HepG2 (cell line): ENCODE measurements around the gene PRSS36. TPM values are rescaled to one million over a fixed set of nuclear protein-coding genes. Genes with fewer than 3 reads are reported as not detected.

Experiments used
- AGO2 ChIP-seq: fragments of 200-400 bp; formaldehyde crosslinking; optimal IDR thresholded peaks from 2 replicates; pipeline ENCODE3; 2017; ENCODE audit warnings: mild to moderate bottlenecking, low read depth, low read length, moderate library complexity
- HMG20B ChIP-seq: conservative IDR thresholded peaks from 2 replicates; pipeline ENCODE4 v1.6.1; 2016; ENCODE audit warnings: missing genetic modification reagents, missing compliant biosample characterization
- MEIS2 ChIP-seq: sonication (generic); formaldehyde crosslinking; IDR thresholded peaks from 2 replicates; pipeline ENCODE4 v1.9.0; 2021; ENCODE audit warnings: mild to moderate bottlenecking, missing genetic modification reagents
- POGZ ChIP-seq: sonication (generic); formaldehyde crosslinking; IDR thresholded peaks from 2 replicates; pipeline ENCODE4 v1.4.0; 2020; ENCODE audit warnings: mild to moderate bottlenecking, missing genetic modification reagents
- PTBP1 ChIP-seq: fragments of 200-400 bp; formaldehyde crosslinking; IDR thresholded peaks from 2 replicates; pipeline ENCODE4 v1.6.1; 2018; ENCODE audit warnings: low read length, low read depth; ENCODE audit not compliant: poor library complexity, severe bottlenecking
- RARG ChIP-seq: sonication (generic); formaldehyde crosslinking; IDR thresholded peaks from 2 replicates; pipeline ENCODE4 v1.4.0; 2020; ENCODE audit warnings: low read depth, mild to moderate bottlenecking, missing genetic modification reagents
- SP4 ChIP-seq: sonication (generic); formaldehyde crosslinking; IDR thresholded peaks from 2 replicates; pipeline ENCODE4 v1.8.1; 2023; ENCODE audit warnings: mild to moderate bottlenecking, missing genetic modification reagents
- ZFP37 ChIP-seq: sonication (generic); formaldehyde crosslinking; IDR thresholded peaks from 2 replicates; pipeline ENCODE4 v1.4.0; 2020; ENCODE audit warnings: missing genetic modification reagents, borderline replicate concordance
- ZFP91 ChIP-seq: sonication (generic); formaldehyde crosslinking; IDR thresholded peaks from 2 replicates; pipeline ENCODE4 v1.9.0; 2022; ENCODE audit warnings: missing genetic modification reagents, mild to moderate bottlenecking, borderline replicate concordance
- ZNF660 ChIP-seq: sonication (generic); formaldehyde crosslinking; IDR thresholded peaks from 2 replicates; pipeline ENCODE4 v1.5.1; 2020; ENCODE audit warnings: mild to moderate bottlenecking, low read depth, missing genetic modification reagents, borderline replicate concordance
- ZNF746 ChIP-seq: sonication (generic); formaldehyde crosslinking; IDR thresholded peaks from 2 replicates; pipeline ENCODE4 v1.8.0; 2022; ENCODE audit warnings: mild to moderate bottlenecking, missing genetic modification reagents
- ZSCAN9 ChIP-seq: IDR thresholded peaks from 2 replicates; pipeline ENCODE4 v1.6.1; 2016; ENCODE audit warnings: borderline replicate concordance
- polyA plus RNA-seq, 8 experiments: library from polyadenylated mRNA; depleted of rRNA in 3 of 8; stranded (reverse) in 7 of 8; unstranded in 1 of 8; fragments of >200 nt; fragmentation: Illumina TruSeq in 4 of 8; extraction: Trizol in 4 of 8; gene quantifications; 2 replicates each; pipeline versions ENCODE4 v1.2.1 to v1.2.3, GENCODE V29; 2011 to 2016; ENCODE audit warnings: low read depth in 4 of 8, missing spikeins in 1 of 8, mixed read lengths in 1 of 8; ENCODE audit not compliant: insufficient read depth in 1 of 8
- total RNA-seq, 5 experiments: library from RNA; depleted of rRNA; stranded (reverse); fragments of >200 nt; fragmentation: Illumina TruSeq; extraction: Trizol; gene quantifications; 2 replicates each; pipeline ENCODE4 v1.2.3, GENCODE V29; 2016; ENCODE audit warnings: low read depth in 1 of 5
- TF ChIP-seq, protein P1 (sequence below): sonication (generic); formaldehyde crosslinking; IDR thresholded peaks from 2 replicates; pipeline ENCODE4 v1.9.0; 2021; ENCODE audit warnings: missing genetic modification reagents, borderline replicate concordance
- TF ChIP-seq, protein P2 (sequence below): sonication (generic); formaldehyde crosslinking; IDR thresholded peaks from one replicate; pipeline ENCODE4 v1.5.1; 2020; ENCODE audit warnings: mild to moderate bottlenecking, missing genetic modification reagents; ENCODE audit errors: not compliant biosample characterization
- TF ChIP-seq, protein P3 (sequence below): sonication (generic); formaldehyde crosslinking; conservative IDR thresholded peaks from 2 replicates; pipeline ENCODE4 v1.8.0; 2022; ENCODE audit warnings: low read depth, missing genetic modification reagents

Gene PRSS36
- total and polyA plus RNA-seq, 2 of the 13 experiments (the other 11 are each of a cell fraction or from before 2014, with no cell fraction given), result 1.5 to 2.1 TPM

- TF ChIP-seq ZFP91 (CRISPR knock-in tag) (peak; percentile 88; the same call in 1 of the 2 replicates), POGZ (CRISPR knock-in tag) (0 out of 2 replicates have a peak, but pooled peaks have one; percentile 22), ZFP37 (CRISPR knock-in tag) (no peak), MEIS2 (CRISPR knock-in tag) (peak; percentile 6), ZNF746 (CRISPR knock-in tag) (peak; percentile 39; the same call in 1 of the 2 replicates), AGO2 (peak; percentile 87), RARG (CRISPR knock-in tag) (no peak), PTBP1 (no peak), HMG20B (0 out of 2 replicates have a peak, but pooled peaks have one; percentile 11), ZSCAN9 (CRISPR knock-in tag) (0 out of 2 replicates have a peak, but pooled peaks have one; percentile 73), SP4 (peak; percentile 97), ZNF660 (CRISPR knock-in tag) (no peak)
- TF ChIP-seq, protein P1, sequence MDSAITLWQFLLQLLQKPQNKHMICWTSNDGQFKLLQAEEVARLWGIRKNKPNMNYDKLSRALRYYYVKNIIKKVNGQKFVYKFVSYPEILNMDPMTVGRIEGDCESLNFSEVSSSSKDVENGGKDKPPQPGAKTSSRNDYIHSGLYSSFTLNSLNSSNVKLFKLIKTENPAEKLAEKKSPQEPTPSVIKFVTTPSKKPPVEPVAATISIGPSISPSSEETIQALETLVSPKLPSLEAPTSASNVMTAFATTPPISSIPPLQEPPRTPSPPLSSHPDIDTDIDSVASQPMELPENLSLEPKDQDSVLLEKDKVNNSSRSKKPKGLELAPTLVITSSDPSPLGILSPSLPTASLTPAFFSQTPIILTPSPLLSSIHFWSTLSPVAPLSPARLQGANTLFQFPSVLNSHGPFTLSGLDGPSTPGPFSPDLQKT (CRISPR knock-in tag), result no peak
- TF ChIP-seq, protein P2, sequence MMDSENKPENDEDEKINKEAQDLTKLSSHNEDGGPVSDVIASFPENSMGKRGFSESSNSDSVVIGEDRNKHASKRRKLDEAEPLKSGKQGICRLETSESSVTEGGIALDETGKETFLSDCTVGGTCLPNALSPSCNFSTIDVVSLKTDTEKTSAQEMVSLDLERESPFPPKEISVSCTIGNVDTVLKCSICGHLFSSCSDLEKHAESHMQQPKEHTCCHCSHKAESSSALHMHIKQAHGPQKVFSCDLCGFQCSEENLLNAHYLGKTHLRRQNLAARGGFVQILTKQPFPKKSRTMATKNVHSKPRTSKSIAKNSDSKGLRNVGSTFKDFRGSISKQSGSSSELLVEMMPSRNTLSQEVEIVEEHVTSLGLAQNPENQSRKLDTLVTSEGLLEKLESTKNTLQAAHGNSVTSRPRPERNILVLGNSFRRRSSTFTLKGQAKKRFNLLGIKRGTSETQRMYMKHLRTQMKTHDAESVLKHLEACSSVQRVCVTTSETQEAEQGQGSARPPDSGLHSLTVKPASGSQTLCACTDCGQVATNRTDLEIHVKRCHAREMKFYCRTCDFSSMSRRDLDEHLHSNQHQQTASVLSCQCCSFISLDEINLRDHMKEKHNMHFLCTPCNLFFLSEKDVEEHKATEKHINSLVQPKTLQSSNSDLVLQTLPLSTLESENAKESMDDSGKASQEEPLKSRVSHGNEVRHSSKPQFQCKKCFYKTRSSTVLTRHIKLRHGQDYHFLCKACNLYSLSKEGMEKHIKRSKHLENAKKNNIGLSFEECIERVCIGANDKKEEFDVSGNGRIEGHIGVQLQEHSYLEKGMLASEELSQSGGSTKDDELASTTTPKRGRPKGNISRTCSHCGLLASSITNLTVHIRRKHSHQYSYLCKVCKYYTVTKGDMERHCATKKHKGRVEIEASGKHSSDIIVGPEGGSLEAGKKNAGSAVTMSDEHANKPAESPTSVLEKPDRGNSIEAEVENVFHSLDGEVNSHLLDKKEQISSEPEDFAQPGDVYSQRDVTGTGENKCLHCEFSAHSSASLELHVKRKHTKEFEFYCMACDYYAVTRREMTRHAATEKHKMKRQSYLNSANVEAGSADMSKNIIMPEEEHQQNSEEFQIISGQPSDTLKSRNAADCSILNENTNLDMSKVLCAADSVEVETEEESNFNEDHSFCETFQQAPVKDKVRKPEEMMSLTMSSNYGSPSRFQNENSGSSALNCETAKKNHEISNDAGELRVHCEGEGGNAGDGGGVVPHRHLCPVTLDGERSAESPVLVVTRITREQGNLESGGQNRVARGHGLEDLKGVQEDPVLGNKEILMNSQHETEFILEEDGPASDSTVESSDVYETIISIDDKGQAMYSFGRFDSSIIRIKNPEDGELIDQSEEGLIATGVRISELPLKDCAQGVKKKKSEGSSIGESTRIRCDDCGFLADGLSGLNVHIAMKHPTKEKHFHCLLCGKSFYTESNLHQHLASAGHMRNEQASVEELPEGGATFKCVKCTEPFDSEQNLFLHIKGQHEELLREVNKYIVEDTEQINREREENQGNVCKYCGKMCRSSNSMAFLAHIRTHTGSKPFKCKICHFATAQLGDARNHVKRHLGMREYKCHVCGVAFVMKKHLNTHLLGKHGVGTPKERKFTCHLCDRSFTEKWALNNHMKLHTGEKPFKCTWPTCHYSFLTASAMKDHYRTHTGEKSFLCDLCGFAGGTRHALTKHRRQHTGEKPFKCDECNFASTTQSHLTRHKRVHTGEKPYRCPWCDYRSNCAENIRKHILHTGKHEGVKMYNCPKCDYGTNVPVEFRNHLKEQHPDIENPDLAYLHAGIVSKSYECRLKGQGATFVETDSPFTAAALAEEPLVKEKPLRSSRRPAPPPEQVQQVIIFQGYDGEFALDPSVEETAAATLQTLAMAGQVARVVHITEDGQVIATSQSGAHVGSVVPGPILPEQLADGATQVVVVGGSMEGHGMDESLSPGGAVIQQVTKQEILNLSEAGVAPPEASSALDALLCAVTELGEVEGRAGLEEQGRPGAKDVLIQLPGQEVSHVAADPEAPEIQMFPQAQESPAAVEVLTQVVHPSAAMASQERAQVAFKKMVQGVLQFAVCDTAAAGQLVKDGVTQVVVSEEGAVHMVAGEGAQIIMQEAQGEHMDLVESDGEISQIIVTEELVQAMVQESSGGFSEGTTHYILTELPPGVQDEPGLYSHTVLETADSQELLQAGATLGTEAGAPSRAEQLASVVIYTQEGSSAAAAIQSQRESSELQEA (CRISPR knock-in tag), result peak; percentile 88
- TF ChIP-seq, protein P3, sequence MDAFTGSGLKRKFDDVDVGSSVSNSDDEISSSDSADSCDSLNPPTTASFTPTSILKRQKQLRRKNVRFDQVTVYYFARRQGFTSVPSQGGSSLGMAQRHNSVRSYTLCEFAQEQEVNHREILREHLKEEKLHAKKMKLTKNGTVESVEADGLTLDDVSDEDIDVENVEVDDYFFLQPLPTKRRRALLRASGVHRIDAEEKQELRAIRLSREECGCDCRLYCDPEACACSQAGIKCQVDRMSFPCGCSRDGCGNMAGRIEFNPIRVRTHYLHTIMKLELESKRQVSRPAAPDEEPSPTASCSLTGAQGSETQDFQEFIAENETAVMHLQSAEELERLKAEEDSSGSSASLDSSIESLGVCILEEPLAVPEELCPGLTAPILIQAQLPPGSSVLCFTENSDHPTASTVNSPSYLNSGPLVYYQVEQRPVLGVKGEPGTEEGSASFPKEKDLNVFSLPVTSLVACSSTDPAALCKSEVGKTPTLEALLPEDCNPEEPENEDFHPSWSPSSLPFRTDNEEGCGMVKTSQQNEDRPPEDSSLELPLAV (CRISPR knock-in tag), result no peak
Measured at GRCh38 chr16:31117384-31118222, 32.3 kb downstream of the PRSS36 start, which contains the start of gene KAT8 (continued).
